Activated CD4-positive, alpha-beta T cell treated with anti-CD3 and anti-CD28 coated beads, Interleukin-2, amount 50 U/mL, for 24 hours (primary cell): ENCODE data around the gene EDN3.

ENCODE experiments used
- DNase-seq, 2 donors: peaks; one replicate each; pipeline ENCODE4 v3.0.0-alpha.2; 2020; ENCODE audit warnings: low read depth in 1 of 2, low spot score in 1 of 2

EDN3 gene

DNA sequence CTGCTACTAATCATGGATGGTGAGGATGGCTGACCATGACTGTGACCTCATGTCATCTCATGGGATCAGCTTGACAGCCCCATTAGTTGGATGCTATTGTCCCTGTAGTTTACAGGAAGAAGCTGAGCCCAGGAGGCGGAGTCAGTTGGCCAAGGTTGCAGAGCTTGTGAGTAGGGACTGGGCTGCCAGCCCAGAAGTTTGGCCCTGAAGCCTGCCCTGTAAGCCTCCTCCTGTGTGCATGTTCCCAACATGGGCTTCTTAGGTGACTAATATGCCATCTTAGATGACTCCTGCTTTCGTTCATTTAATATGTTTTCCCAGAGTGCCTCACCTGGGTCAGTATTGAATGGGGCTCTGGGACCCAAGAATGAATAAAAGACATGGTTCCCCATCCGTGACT is 6.9 kb downstream of the EDN3 start:
- no peak for DNase-seq

DNA sequence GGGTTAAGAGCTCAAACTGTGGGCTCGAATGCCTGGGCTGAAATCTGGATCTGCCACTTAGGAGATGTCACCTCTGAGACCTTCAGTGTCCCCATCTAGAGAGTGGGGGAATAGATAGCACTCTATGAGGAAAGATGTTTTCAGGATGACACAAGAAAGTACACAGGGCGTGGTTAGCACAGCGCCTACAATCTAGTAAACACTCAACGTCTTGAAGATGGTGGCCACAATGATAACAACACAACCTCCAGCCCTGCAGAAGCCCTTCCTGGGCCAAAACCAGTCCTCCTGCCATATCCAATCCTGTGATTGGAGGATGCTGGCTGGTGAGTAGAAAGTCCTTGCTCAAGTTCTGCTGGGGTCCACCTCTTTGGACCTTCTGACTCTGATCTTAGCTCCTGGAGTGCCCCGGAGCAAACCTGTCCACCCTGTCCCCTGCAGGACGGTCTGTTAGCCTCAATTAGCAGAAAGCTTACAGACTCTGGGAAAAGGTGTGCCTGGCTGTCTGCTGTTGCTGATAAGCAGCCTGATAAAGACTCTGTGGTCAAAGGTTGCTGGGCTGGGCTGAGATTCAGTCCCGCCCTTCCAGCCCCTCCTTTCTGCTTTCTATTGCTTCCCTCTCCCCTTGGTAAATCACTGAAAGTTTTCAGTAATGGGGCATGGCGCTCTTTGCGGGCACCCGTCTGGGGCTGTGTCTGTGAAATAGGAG is 8.2 kb downstream of the EDN3 start:
- DNase-seq = no peak

GRCh38 chr20:59309218-59309617 is 8.8 kb downstream of the EDN3 start:
- DNase-seq = no peak

- DNase-seq = no peak
Measured at GRCh38 chr20:59314997-59315396, 14.6 kb downstream of the EDN3 start.

DNA sequence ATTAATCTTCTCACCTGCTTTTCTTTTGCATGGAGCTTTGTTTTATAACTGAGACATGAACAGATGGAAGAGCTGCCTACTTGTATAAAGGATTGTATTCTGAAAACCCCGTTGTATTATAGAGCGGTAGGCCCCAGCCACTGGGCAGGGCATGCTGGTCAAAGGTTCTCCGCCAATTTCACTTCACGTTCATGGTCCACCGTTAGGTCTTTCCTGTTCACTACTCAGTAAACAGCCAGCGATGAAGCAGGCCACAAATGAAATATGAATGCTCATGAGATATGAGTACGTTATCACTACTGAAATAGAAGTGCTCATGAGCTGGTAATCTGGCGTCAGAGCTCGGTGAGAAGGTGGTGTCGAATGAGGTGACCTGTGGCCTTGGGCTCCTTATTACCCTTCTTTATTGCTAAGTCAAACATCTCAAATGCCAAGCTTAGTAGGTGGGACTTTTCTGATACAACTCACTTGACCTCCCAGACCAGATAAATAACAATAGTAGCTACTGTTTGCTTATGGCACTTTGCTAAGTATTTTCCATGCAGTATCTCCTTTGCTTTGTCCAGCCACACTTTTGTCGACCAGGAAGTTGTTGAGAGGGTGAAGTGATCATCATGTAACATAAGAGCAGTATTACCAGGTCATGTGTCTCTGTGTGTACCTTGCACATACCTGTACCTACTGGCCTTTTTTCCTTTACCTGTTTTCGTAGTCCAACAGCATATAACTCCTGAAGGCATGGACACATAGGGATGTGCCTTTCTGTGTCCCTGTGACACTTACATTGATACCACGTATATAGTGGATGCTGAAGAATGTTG is 16.7 kb downstream of the EDN3 start:
- DNase-seq = no peak

DNA sequence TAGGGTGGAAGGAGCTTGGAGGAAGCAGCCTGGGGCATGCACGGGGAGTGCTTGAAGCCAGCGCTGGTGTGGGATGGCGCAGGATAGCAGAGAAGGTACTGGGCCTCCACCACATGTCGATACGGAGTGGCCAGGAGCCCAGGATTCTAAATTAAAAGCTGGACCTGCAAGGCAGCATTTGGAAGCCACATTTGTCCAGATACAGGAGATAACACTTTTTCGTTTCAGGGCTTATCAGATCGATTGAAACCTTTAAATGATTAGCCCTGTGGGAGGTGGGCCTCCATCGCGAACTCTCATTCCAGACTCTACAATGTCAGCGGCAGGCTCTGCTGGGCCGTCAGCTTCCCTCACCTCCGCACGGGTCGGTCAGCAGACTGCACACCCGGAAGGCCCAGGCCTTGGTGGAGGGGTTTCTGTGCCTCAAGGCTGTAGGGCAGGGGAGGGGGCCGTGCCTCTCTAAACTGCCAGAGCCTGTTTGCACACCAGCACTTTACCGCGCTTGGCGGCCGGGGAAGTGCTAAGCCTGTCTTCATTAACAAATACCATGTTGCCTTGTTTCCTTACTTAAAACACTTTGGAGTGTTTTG is 17.9 kb downstream of the EDN3 start:
- no peak for DNase-seq

DNA sequence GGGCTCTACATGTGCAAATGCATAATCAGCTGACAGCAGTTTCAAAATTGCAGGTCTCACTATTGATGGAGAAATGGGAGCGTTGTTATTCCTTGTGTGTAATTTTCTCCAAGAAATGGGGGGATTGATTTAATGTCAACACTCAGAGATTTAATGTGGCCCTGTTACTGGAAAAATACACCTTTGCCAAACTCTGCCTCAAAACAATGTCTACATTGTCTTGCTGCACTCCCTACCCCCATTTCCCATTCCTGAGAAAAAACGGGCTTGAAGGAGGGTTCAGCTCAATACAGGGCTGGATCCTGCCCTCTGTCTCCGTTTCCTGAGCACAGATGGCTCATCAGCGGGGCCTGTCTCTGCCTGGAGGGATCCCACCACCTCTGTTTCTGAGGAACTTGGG is 18.4 kb downstream of the EDN3 start:
- DNase-seq = no peak

GRCh38 chr20:59320426-59320825 is 20.0 kb downstream of the EDN3 start:
- no peak for DNase-seq

DNA sequence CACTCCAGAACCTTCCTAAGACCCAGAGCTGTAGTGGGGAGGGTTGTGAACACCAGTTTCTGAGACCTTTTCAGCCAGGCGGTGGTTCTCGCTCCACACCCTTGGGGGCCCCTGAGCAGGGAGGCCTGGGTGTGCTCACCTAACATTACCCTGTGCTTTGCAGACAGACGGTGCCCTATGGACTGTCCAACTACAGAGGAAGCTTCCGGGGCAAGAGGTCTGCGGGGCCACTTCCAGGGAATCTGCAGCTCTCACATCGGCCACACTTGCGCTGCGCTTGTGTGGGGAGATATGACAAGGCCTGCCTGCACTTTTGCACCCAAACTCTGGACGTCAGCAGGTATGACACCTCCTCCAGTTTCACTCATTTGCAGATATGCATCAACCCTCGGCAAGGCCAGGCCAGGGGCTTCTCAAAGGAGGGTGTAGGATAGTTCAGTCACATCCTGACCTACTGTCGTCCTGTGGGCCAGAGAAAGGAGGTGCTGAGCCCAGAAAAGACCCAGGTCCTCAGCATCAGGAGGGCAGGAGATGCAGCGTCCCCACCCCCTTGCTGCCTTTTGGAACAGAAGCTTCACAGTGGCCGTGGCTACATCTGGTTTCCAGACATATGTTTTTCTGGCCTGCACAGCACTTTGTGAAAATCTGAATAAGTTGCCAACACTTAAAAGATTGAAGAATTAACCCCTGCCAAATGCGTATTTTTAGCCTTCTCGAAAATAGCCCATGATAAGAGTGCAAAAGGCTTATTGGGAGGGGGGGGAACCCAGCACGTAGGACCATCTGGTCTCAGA is 20.6 kb downstream of the EDN3 start:
- no peak for DNase-seq

GRCh38 chr20:59322081-59322480 is 21.7 kb downstream of the EDN3 start:
- no peak for DNase-seq

DNA sequence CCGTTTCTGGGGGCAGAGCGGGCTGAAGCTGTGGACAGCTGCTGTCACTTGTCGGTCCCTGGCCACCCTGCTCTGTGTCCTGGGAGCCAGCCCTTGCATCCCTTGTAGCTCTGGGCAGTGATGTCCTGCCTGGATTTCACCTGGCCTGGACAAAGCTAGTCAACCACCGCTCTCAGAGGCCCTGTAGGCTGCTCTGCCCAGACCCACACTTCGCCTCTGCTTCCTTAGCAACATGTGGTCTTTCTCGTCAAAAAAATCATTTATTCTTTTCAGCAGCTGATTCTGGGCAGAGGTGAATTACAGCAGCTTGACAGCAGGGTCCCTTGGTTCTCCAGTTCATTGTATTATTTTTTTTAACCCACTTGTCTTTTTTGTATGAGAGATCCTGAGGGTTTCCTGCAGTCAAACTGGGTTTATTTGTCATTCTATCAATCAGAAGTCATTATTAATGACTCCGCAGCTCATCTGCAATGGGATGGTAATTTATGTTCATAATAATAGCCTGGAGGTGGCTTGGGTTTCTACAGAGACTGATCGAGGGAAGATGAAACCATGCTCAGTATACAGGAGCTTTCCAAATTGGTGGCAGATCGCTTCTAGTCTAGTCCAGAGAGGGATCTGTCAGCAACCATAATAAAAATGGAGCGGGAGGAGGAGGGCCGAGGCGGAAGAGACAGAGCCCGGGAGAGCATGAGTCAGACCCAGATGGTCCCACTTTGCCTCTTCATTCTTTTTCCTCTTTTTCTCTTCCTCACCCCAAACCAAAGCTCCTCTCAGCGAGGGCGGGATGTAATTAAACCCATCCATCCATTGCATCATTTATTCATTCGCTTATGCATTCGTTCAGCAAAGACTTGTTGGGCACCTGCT is 22.4 kb downstream of the EDN3 start:
- DNase-seq = no peak

DNA sequence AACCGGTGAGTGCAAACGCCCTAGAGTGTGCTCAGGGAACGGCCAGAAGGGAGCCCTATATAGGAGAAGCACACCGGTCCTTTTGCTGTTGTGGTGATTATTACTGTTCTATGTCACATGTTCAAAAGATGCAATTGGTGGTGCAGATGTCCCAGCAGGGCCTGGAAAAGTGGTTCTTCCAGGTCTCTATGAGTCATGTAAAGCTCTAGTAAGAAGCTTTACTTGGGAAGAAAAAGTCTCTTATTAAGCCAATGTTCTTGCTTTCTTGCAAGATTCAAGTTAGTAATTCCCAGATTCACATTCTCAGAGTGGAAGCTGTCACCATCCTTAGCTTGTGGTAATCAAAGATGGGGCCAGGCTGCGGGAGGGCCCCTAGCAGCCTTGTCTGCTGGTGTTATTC is 23.3 kb downstream of the EDN3 start:
- DNase-seq = no peak

- DNase-seq = no peak
Measured at GRCh38 chr20:59324521-59325141, 24.2 kb downstream of the EDN3 start.

- DNase-seq = no peak
Measured at GRCh38 chr20:59325142-59325523, 24.7 kb downstream of the EDN3 start.

GRCh38 chr20:59326188-59326587 is 25.8 kb downstream of the EDN3 start:
- no peak for DNase-seq

GRCh38 chr20:59328071-59328470 is 27.7 kb downstream of the EDN3 start:
- DNase-seq = no peak

DNA sequence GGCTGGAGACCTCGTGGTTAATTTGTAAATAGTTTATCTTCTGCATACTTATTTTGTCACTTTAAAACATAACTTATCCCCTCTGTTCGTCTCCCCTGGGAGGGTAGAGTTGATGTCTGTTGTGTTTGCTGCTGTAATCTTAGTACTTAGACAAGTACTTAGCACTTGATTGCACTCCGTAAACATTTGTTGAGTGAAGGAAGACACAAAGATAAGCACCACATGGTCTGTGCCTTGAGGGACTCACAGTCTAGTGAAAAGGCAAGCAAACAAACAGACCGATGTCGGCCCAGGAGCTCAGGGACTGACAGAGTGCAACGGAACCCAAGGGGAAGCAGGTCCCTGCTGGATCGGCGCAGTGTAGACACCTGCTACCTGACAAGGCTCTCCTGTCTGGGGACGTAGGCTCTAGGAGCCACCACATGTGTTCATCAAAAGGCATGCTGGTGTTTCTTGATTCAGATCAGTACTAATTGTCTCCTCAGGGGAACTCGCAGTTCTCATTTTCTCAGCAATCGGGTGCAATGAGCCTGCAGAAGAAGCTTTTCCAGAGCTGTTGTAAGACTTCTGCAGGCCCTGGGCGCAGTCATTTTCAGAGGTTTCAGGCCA is 31.4 kb downstream of the EDN3 start:
- no peak for DNase-seq

- no peak for DNase-seq
Measured at GRCh38 chr20:59333260-59333845, 32.9 kb downstream of the EDN3 start.

DNA sequence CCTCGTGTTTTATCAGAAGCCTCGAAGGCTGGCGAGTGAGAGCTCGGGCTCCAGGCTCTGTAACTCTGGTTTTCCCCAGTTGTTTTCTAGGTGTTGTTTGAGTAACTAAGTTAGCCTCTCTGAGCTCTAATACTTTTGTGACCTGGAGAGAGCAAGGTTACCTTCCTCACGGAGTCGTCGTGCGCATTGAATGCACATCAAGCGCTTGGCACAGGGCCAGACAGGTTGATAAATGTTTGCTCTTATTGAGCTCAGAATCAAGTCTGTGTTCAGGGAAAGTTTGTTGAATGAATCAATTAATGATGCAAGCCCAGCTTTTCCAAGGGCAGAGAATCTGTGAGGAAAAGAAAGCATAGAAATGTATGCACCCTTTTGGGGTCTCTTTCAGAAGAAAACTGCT is 33.5 kb downstream of the EDN3 start:
- DNase-seq = no peak
